ENCODE data around the gene SGMS1. TPM values are rescaled to one million over a fixed set of nuclear protein-coding genes. Genes with fewer than 3 reads are reported as not detected.

SGMS1 gene
- total RNA-seq, 1 experiment from 2014 or later = 20.4 TPM

DNA sequence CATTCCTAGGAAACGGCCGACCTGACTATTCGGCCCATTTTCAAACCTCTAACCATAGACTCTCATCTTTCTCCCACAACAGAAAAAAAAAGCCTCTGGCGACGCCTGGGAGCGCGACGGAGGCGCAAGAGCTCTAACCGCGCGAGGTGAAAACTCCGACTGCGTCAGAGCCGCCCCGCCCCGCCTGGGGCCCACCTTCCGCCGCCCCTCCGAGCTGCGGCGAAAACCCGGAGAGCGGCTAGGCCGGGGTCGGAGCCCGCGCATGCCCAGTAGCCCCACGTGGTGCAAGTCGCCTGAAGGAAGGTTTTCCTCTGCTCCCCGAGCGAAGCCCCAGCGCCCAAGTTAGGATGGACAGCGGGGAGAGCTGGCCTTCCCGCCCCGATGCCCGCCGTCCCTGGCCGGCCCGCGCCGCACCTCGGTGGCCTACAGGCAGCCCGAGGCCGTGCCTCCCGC, 683 bp upstream of the SGMS1 start:
- Histone ChIP-seq H3K4me1 (ENCODE audit: insufficient read depth, low read length) (peaks cover 11% of the 10 kb centered on the region; the same call in 1 of the 2 replicates), H2BK5ac (ENCODE audit: insufficient read length, low read length) (no peak overlapping the region), H3K56ac (ENCODE audit: insufficient read length, low read depth, low read length) (no peak overlapping the region), H3K27ac (ENCODE audit: insufficient read length, low read depth, low read length) (peak overlapping the region; percentile 99), H3K79me1 (ENCODE audit: insufficient read depth, low read depth, low read length, poor library complexity, severe bottlenecking) (no peaks in the 10 kb centered on the region), H4K91ac (ENCODE audit: insufficient read length, low read depth, low read length) (no peak overlapping the region), H3K4ac (ENCODE audit: low read depth, low read length) (no peak overlapping the region), H3K4me2 (ENCODE audit: insufficient read depth, insufficient read length, low read length) (peak overlapping the region; percentile 82), H3K79me2 (ENCODE audit: insufficient read depth, low read length) (no peaks in the 10 kb centered on the region; the same call in 1 of the 2 replicates), H3K18ac (ENCODE audit: insufficient read length, low read depth, low read length) (peak overlapping the region; percentile 93), H3K9ac (ENCODE audit: extremely low read depth, insufficient read length, low read length) (peak overlapping the region; percentile 85), H2AK5ac (ENCODE audit: insufficient read length, low read length) (no peak overlapping the region), H2BK20ac (ENCODE audit: low read depth, low read length, poor library complexity, severe bottlenecking) (no peak overlapping the region), H4K8ac (replicated peaks; ENCODE audit: insufficient read length, low read depth, low read length) (no peak overlapping the region), H3K27me3 (ENCODE audit: insufficient read depth, low read length) (no peaks in the 10 kb centered on the region), H3K23ac (ENCODE audit: insufficient read length, low read depth, low read length) (no peak overlapping the region), H2BK12ac (ENCODE audit: insufficient read length, low read depth, low read length) (no peak overlapping the region), H3K14ac (ENCODE audit: insufficient read depth, low read length) (peak overlapping the region; percentile 99), H4K20me1 (ENCODE audit: control insufficient read depth, insufficient read depth, insufficient read length) (no peaks in the 10 kb centered on the region), H3K23me2 (ENCODE audit: insufficient read length, low read depth, low read length, poor library complexity, severe bottlenecking) (peaks cover 28% of the 10 kb centered on the region), H4K5ac (ENCODE audit: insufficient read length, low read depth, low read length) (peak overlapping the region; percentile 82), H3T11ph (ENCODE audit: low read length) (no peak overlapping the region), H3K9me3 (ENCODE audit: control insufficient read depth, low read depth, low read length) (no peaks in the 10 kb centered on the region), H2AFZ (ENCODE audit: low read length) (peak overlapping the region; percentile 67), H2BK120ac (ENCODE audit: low read depth, low read length, poor library complexity, severe bottlenecking) (no peak overlapping the region), H2BK15ac (ENCODE audit: low read depth, low read length) (no peak overlapping the region)
- TF ChIP-seq, protein P1, sequence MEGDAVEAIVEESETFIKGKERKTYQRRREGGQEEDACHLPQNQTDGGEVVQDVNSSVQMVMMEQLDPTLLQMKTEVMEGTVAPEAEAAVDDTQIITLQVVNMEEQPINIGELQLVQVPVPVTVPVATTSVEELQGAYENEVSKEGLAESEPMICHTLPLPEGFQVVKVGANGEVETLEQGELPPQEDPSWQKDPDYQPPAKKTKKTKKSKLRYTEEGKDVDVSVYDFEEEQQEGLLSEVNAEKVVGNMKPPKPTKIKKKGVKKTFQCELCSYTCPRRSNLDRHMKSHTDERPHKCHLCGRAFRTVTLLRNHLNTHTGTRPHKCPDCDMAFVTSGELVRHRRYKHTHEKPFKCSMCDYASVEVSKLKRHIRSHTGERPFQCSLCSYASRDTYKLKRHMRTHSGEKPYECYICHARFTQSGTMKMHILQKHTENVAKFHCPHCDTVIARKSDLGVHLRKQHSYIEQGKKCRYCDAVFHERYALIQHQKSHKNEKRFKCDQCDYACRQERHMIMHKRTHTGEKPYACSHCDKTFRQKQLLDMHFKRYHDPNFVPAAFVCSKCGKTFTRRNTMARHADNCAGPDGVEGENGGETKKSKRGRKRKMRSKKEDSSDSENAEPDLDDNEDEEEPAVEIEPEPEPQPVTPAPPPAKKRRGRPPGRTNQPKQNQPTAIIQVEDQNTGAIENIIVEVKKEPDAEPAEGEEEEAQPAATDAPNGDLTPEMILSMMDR (conservative IDR thresholded peaks at IDR 0.05) = no peak
- H3K36me3 Mint-ChIP-seq (ENCODE audit: insufficient read depth in 1 of 3, low read depth in 3 of 3) = no peaks in the 10 kb centered on the region; a peak in 1 of 7 replicates
- H3K27ac Mint-ChIP-seq = peak overlapping the region; percentile 95 to 99 (median 98)
- no peaks in the 10 kb centered on the region for H3K9me3 Mint-ChIP-seq
- H3K4me1 Mint-ChIP-seq = peaks cover 63 to 70% of the 10 kb centered on the region in 2 experiments
- no CpG with 5 or more reads among the region's 46 CpGs for WGBS (ENCODE audit: extremely low coverage, insufficient read length, low lambda C conversion rate)
- peaks cover 2% of the 10 kb centered on the region for H3K27me3 Mint-ChIP-seq (ENCODE audit: low read depth)
- H3K4me3 Mint-ChIP-seq = peak overlapping the region; percentile 80 to 85
- DNase-seq = peak; percentile 96
